ENCODE data around the gene CBR1. TPM values are rescaled to one million over a fixed set of nuclear protein-coding genes. Genes with fewer than 3 reads are reported as not detected.
"Not testable (repeated sequence)": the region's sequence is repeated elsewhere in the genome, so short reads cannot be mapped to it uniquely, and the experiment has no call there.

Gene CBR1
- polyA plus RNA-seq, 1 donor from 2014 or later = 9.2 TPM

- Histone ChIP-seq H3F3A (ENCODE audit: insufficient read depth, low read length, poor library complexity, severe bottlenecking) (no peaks in the 10 kb centered on the region), H3K4me2 (ENCODE audit: low read length) (no peak overlapping the region), H3K9me2 (ENCODE audit: insufficient read depth, low read length) (no peaks in the 10 kb centered on the region), H3K27ac (ENCODE audit: low read length) (no peak overlapping the region), H3K9me3 (ENCODE audit: low read length) (no peaks in the 10 kb centered on the region), H3K9ac (ENCODE audit: low read length) (no peak overlapping the region), H4K20me1 (ENCODE audit: insufficient read depth) (no peaks in the 10 kb centered on the region), H2AFZ (ENCODE audit: low read depth, low read length) (no peak overlapping the region), H3K4me3 (ENCODE audit: low read length) (no peak overlapping the region), H3K27me3 (ENCODE audit: insufficient read depth, low read depth, low read length) (no peaks in the 10 kb centered on the region), H3K36me3 (ENCODE audit: insufficient read depth, low read length) (no peaks in the 10 kb centered on the region), H3K79me2 (replicated peaks; ENCODE audit: insufficient read depth, low read length) (no peaks in the 10 kb centered on the region)
- TF ChIP-seq POLR2AphosphoS5 (IDR thresholded peaks at IDR 0.05) (no peak), MXI1 (conservative IDR thresholded peaks at IDR 0.05; ENCODE audit: poor library complexity, severe bottlenecking) (no peak), TAF1 (IDR thresholded peaks at IDR 0.05; ENCODE audit: low read depth) (no peak), SMC3 (conservative IDR thresholded peaks at IDR 0.05; ENCODE audit: poor library complexity) (no peak), EZH2 (IDR thresholded peaks at IDR 0.05; ENCODE audit: borderline replicate concordance, insufficient read depth, low read length, poor library complexity, severe bottlenecking) (no peak), CTCF (IDR thresholded peaks at IDR 0.05; ENCODE audit: poor library complexity, severe bottlenecking) (no peak), EP300 (conservative IDR thresholded peaks at IDR 0.05; ENCODE audit: poor library complexity, severe bottlenecking) (no peak), REST (IDR thresholded peaks at IDR 0.05; ENCODE audit: borderline replicate concordance) (no peak), RAD21 (conservative IDR thresholded peaks at IDR 0.05) (no peak)
Measured at GRCh38 chr21:36072453-36073162, 2.8 kb downstream of the CBR1 start.

- Histone ChIP-seq H3K9ac (ENCODE audit: low read length) (no peak overlapping the region), H3K4me3 (ENCODE audit: low read length) (no peak overlapping the region), H3F3A (ENCODE audit: insufficient read depth, low read length, poor library complexity, severe bottlenecking) (no peaks in the 10 kb centered on the region), H4K20me1 (ENCODE audit: insufficient read depth) (no peaks in the 10 kb centered on the region), H3K36me3 (ENCODE audit: insufficient read depth, low read length) (no peaks in the 10 kb centered on the region), H3K9me2 (ENCODE audit: insufficient read depth, low read length) (no peaks in the 10 kb centered on the region), H3K79me2 (replicated peaks; ENCODE audit: insufficient read depth, low read length) (no peaks in the 10 kb centered on the region), H2AFZ (ENCODE audit: low read depth, low read length) (no peak overlapping the region), H3K27ac (ENCODE audit: low read length) (no peak overlapping the region), H3K9me3 (ENCODE audit: low read length) (no peaks in the 10 kb centered on the region), H3K27me3 (ENCODE audit: insufficient read depth, low read depth, low read length) (no peaks in the 10 kb centered on the region), H3K4me2 (ENCODE audit: low read length) (no peak overlapping the region)
- TF ChIP-seq TAF1 (IDR thresholded peaks at IDR 0.05; ENCODE audit: low read depth) = no peak
Measured at GRCh38 chr21:36073181-36073580, 3.4 kb downstream of the CBR1 start.

GRCh38 chr21:36073911-36074310 lies 4.1 kb downstream of the CBR1 start:
- not testable (repeated sequence) for H4K20me1 ChIP-seq (ENCODE audit: insufficient read depth); H3K27ac ChIP-seq (ENCODE audit: low read length); H3K36me3 ChIP-seq (ENCODE audit: insufficient read depth, low read length); H2AFZ ChIP-seq (ENCODE audit: low read depth, low read length); H3K27me3 ChIP-seq (ENCODE audit: insufficient read depth, low read depth, low read length); H3F3A ChIP-seq (ENCODE audit: insufficient read depth, low read length, poor library complexity, severe bottlenecking); H3K4me2 ChIP-seq (ENCODE audit: low read length); H3K4me3 ChIP-seq (ENCODE audit: low read length); H3K79me2 ChIP-seq (replicated peaks; ENCODE audit: insufficient read depth, low read length); H3K9me3 ChIP-seq (ENCODE audit: low read length); H3K9me2 ChIP-seq (ENCODE audit: insufficient read depth, low read length); H3K9ac ChIP-seq (ENCODE audit: low read length)
